ENCODE results near the gene TOX2.

GRCh38 chr20:43940518-43941225 is 26.0 kb downstream of the TOX2 start:
- TF ChIP-seq POLR2AphosphoS5 (IDR thresholded peaks at IDR 0.05; ENCODE audit: low read depth, low read length) (no peak), TAF1 (IDR thresholded peaks at IDR 0.05; ENCODE audit: borderline replicate concordance, low read depth, low read length) (no peak), POLR2A (IDR thresholded peaks at IDR 0.05; ENCODE audit: low read depth, low read length) (no peak)

Data from GM12892 (cell line).